Right atrium auricular region (tissue), 2 donors: ENCODE measurements around the gene NFIX. TPM values are rescaled to one million over a fixed set of nuclear protein-coding genes. Genes with fewer than 3 reads are reported as not detected.
A peak's percentile ranks its signal among the peaks of the same experiment; 100 is the strongest.

Source experiments
- DNase-seq: peaks from one replicate; pipeline ENCODE4 v3.0.0-alpha.2; 2019; ENCODE audit warnings: low spot score
- H3K27ac ChIP-seq, 2 donors: fragments of 200-600 bp; sonication (generic); 1 replicate in 1 of 2; 2 replicates in 1 of 2; pipeline ENCODE4 v1.5.1; 2016 to 2019
- H3K27me3 ChIP-seq, 2 donors: fragments of 200-600 bp; sonication (generic); one replicate each; pipeline versions ENCODE4 v1.5.1 to v1.6.0; 2017 to 2019
- H3K36me3 ChIP-seq: fragments of 200-600 bp; sonication (generic); one replicate; pipeline ENCODE4 v1.5.1; 2016
- H3K4me1 ChIP-seq, 2 donors: fragments of 200-600 bp; sonication (generic); one replicate each; pipeline versions ENCODE4 v1.5.1 to v1.6.0; 2017 to 2019
- H3K4me3 ChIP-seq, 2 donors: fragments of 200-600 bp; sonication (generic); 1 replicate in 1 of 2; 2 replicates in 1 of 2; pipeline ENCODE4 v1.5.1; 2017 to 2019; ENCODE audit warnings: mild to moderate bottlenecking in 1 of 2, moderate library complexity in 1 of 2
- H3K9me3 ChIP-seq, 2 donors: fragments of 200-600 bp; sonication (generic); one replicate each; pipeline ENCODE4 v1.5.1; 2019
- total RNA-seq, 2 donors: library from RNA; depleted of rRNA; stranded (reverse); fragments of >200 nt; gene quantifications; one replicate each; pipeline ENCODE4 v1.1.0, GENCODE V29; 2016
- TF ChIP-seq, protein P1 (sequence below), 2 donors: fragments of 200-600 bp; sonication (generic); IDR thresholded peaks; one replicate each; pipeline ENCODE4 v1.5.1; 2019; ENCODE audit warnings: antibody characterized with exemption in 2 of 2

Gene NFIX
- total RNA-seq, 2 donors from 2014 or later: 56.5 to 69.8 TPM

DNA sequence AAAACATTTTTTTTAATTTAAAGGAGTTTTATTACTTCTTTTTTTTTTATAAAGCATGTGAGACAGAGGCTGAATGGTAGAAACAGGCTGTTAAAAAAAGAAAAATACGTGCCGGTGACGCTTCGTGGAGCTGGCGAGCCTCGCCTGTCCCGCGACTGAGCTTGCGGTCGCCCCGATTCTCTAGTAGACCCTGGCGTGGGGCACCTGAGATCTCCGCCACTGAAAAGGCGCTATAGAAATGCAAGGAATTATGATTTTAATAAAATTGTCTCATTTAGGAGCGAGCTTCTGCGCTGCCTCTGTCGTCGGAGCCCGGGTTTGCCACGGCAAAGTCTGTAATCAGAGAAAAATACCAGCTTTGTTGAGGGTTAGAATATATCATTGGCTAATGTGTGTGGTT, 18.4 kb downstream of the NFIX start:
- Histone ChIP-seq H3K4me1 (peaks cover 0 to 93% of the 10 kb centered on the region in 2 donors), H3K4me3 (peak overlapping the region; percentile 1 to 42), H3K36me3 (no peaks in the 10 kb centered on the region), H3K27ac (peak overlapping the region; percentile 76 to 98), H3K27me3 (no peaks in the 10 kb centered on the region), H3K9me3 (no peaks in the 10 kb centered on the region)
- DNase-seq: no peak
- TF ChIP-seq, protein P1, sequence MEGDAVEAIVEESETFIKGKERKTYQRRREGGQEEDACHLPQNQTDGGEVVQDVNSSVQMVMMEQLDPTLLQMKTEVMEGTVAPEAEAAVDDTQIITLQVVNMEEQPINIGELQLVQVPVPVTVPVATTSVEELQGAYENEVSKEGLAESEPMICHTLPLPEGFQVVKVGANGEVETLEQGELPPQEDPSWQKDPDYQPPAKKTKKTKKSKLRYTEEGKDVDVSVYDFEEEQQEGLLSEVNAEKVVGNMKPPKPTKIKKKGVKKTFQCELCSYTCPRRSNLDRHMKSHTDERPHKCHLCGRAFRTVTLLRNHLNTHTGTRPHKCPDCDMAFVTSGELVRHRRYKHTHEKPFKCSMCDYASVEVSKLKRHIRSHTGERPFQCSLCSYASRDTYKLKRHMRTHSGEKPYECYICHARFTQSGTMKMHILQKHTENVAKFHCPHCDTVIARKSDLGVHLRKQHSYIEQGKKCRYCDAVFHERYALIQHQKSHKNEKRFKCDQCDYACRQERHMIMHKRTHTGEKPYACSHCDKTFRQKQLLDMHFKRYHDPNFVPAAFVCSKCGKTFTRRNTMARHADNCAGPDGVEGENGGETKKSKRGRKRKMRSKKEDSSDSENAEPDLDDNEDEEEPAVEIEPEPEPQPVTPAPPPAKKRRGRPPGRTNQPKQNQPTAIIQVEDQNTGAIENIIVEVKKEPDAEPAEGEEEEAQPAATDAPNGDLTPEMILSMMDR (IDR thresholded peaks at IDR 0.05): no peak

DNA sequence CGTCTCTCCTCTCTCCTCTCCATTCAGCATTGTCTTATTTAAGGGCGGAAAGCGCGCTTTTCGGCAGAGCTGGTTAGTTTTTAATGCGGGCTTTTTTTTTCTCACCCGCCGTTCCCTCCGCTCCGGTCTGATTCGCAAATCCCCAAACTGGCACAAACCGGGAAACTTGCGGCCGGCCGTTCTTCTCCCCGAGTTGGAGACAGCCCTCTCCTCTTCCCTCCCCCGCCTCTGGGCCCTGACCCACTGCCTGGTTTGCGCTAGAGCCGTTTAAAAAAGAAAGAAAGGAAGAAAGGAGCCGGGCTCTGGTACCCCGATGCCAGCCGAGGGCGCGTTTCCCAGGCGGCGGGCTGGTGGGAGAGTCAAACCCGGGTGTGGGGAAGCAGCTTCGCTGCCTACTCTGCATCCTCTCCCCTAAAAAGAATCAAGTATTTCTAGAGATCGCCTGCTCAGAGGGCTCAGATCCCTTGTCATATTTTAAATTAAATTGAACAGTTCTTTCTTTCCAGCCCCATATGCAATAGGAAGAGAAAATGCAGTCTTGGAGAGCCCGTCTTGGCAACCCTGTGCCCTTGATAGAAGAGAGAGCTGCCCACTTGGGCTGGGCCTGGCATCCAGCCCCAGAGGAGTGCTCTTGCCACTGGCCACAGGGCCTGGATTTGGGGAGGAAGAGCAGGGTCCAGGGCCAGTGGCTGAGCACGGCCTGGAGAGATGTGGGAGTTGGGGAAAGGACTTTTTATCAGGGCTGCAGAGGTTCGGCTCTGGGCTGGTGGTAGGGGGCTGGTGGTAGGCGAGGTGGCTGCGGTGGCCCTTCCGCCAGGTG, 19.0 kb downstream of the NFIX start:
- Histone ChIP-seq H3K4me1 (peaks cover 0 to 93% of the 10 kb centered on the region in 2 donors), H3K4me3 (peak overlapping the region; percentile 1 to 42), H3K27ac (peak overlapping the region; percentile 76 to 98), H3K9me3 (no peaks in the 10 kb centered on the region), H3K27me3 (no peaks in the 10 kb centered on the region), H3K36me3 (no peaks in the 10 kb centered on the region)
- TF ChIP-seq, protein P1 (IDR thresholded peaks at IDR 0.05): no peak
- DNase-seq: no peak

DNA sequence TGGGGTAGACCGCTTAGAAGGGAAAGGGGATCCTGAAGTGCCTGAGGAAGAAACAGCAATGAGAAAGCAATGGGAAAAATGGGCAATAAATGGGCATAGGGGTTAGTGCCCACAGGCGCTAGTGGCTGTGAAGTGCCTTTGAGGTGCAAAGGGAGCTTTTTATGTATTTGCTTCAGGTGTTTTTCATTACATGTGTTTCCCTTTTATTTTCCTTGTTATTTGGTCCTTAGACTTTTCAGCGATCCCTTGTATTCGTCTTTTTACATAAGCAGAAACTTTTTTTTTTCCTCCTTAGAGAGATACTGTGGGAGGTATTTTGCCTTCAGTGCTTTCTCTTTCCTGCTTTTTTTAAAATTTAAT, 19.6 kb downstream of the NFIX start:
- Histone ChIP-seq H3K27me3 (no peaks in the 10 kb centered on the region), H3K9me3 (no peaks in the 10 kb centered on the region), H3K4me3 (peak overlapping the region in 1 of 2 donors; percentile 42), H3K27ac (peak overlapping the region; percentile 76 to 98), H3K4me1 (peaks cover 0 to 91% of the 10 kb centered on the region in 2 donors), H3K36me3 (no peaks in the 10 kb centered on the region)
- TF ChIP-seq, protein P1 (IDR thresholded peaks at IDR 0.05): no peak
- no peak for DNase-seq

DNA sequence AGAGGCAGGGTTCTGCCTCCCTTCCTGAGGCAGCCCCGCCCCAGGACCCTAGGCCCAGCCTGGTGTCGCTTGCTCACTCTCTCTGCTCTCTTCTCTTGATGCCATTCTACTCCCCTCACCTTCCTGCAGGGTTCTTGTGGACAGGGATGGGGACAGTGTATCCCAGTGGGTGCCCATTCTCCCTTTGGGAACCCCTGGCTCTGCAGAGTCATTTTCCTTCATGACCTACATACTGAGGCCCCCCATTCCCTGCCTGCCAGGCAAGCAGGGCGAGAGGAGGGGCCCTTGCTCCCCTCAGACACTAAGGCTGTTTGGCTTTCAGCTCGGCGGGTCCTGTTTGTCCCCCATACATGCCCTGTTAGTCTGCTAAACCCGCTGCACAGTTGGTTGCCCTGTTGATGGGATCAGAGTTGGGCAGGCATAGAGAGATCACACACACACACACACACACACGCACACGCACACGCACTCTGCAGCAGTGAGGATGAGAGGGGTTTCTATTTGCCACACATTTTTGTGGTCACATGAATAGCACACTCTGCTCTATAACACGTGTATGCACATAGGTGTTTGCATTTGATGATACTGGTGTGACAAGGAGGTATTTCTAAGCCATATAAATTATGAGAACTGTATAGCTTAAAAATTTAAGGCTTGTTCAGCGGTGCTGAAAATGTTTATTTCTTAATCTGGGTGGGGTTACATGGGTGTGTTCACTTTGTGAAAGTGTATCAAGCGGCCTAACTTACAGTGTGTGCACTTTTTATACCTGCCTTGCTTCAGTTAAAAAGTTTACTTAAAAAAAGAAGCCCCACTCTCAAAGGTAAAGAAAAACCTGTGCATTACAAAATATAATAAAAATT, 20.3 kb downstream of the NFIX start:
- Histone ChIP-seq H3K4me1 (peaks cover 0 to 91% of the 10 kb centered on the region in 2 donors), H3K4me3 (no peak overlapping the region)
- no peak for DNase-seq

DNA sequence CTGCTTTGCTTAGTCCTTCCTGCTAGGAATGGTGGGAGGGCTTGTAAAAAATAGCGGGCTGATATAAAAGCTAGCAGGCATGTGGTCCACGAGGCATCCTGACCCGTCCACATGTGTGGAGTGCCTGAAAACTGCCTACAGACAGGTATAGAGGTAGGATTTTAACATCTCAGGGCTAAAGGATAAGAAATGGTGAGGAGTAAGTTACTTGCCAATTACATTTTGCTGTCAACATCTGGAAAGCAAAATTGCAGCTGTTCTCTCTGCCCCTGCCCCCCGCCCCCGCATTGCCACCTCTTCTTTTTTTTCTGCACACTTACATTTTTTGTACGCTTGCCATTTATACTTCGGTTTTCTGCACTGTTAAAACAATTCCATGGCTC, 21.0 kb downstream of the NFIX start:
- no peak for DNase-seq
- peak overlapping the region; percentile 93 to 98 for H3K27ac ChIP-seq
- no peaks in the 10 kb centered on the region for H3K36me3 ChIP-seq
- H3K4me3 ChIP-seq: no peak overlapping the region
- H3K9me3 ChIP-seq: no peaks in the 10 kb centered on the region
- TF ChIP-seq, protein P1 (IDR thresholded peaks at IDR 0.05): no peak
- H3K4me1 ChIP-seq: peaks cover 0 to 89% of the 10 kb centered on the region in 2 donors
- H3K27me3 ChIP-seq: no peaks in the 10 kb centered on the region

More for the DNA sequence above, 20.3 kb downstream of the NFIX start:
- TF ChIP-seq, protein P1 (IDR thresholded peaks at IDR 0.05): no peak
- H3K36me3 ChIP-seq: no peaks in the 10 kb centered on the region
- no peaks in the 10 kb centered on the region for H3K9me3 ChIP-seq
- H3K27ac ChIP-seq: peak overlapping the region; percentile 93 to 98
- H3K27me3 ChIP-seq: no peaks in the 10 kb centered on the region
